ENCODE results near the gene SMAP1.

Gene SMAP1

DNA sequence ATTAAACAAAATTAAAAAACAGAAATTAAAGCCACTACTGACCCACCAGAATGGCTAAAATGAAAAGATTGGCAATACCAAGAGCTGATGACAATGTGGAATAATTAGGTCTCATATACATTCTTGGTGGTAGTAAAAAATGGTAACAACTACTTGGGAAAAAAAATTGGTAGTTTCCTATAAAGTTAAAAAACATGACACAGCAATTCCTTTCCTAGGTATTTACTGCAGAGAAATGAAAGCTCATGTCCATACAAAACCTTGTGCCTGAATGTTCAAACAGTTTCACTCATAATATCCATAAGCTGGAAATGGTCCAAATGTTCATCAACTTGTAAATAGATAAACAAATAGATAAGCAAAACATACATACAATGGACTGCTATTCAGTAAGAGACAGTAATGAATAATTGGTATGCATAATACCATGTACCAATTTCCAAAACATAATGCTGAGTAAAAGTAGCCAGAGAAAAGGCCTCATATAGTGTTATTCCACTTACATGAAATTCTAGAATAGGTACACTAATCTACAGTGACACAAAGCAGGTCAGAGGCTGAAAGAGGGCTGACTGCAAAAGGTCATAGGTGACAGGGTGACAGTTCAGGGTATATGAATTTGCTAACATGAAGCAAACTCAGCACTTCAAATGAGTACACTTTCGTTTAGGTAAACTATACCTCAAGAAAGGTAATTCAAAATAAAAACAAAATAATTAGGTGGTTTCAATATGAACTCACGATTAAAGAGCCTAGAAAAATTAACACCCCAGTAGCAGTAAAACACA, 236.2 kb downstream of the SMAP1 start:
- no peak for DNase-seq

DNA sequence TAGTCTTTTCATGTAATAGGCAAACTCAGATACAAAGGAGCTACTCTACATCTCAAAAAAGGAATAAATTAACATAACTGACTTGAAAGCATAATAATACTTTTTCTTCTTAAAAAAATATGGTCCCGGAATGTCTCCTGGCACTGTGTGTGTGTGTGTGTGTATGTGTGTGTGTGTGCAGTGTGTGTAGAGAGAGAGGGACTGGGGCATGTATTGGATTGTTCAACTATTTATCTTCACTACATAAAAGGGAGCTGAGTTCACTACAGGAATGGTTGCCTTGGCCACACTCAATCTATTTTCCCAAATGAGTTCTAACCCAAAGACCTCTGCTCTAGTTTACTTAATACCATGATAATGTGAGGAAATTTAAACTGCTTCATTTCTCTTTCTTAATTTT, 238.1 kb downstream of the SMAP1 start:
- DNase-seq = no peak

Measured in SIG-M5 (cell line).